CD4-positive, alpha-beta memory T cell (primary cell): ENCODE measurements around the gene GNB1L. TPM values are rescaled to one million over a fixed set of nuclear protein-coding genes. Genes with fewer than 3 reads are reported as not detected.
"Not testable (repeated sequence)": the region's sequence is repeated elsewhere in the genome, so short reads cannot be mapped to it uniquely, and the experiment has no call there.

ENCODE experiments used
- CTCF ChIA-PET: fragments of 350-600 bp; sonication (Branson Sonifier 250); formaldehyde crosslinking; loops from one replicate; lab custom pipeline; 2021; ENCODE audit warnings: inconsistent platforms; ENCODE audit not compliant: partially characterized antibody; lab: Charles Lee
- POLR2A ChIA-PET: fragments of 350-600 bp; sonication (Branson Sonifier 250); formaldehyde crosslinking; loops from one replicate; lab custom pipeline; 2021; ENCODE audit not compliant: partially characterized antibody; lab: Charles Lee
- DNase-seq, 5 donors: peaks; one replicate each; pipeline versions ENCODE4 v3.0.0 to v3.0.0-alpha.2; 2020 to 2022; ENCODE audit warnings: mixed read lengths in 1 of 5
- H3K27ac ChIP-seq: one replicate; pipeline ENCODE4 v1.7.0; 2013; ENCODE audit warnings: low read depth, low read length
- H3K27me3 ChIP-seq: 2 replicates; pipeline ENCODE4 v1.7.0; 2013; ENCODE audit warnings: mild to moderate bottlenecking, low read length, moderate library complexity; ENCODE audit not compliant: insufficient read depth
- H3K36me3 ChIP-seq: 2 replicates; pipeline ENCODE4 v1.7.0; 2013; ENCODE audit warnings: mild to moderate bottlenecking, low read length, moderate library complexity; ENCODE audit not compliant: insufficient read depth
- H3K4me1 ChIP-seq: 2 replicates; pipeline ENCODE4 v1.7.0; 2013; ENCODE audit warnings: mild to moderate bottlenecking, low read length, moderate library complexity; ENCODE audit not compliant: insufficient read depth
- H3K4me3 ChIP-seq, 2 donors: one replicate each; pipeline ENCODE4 v1.7.0; 2013; ENCODE audit warnings: low read length in 2 of 2, mild to moderate bottlenecking in 1 of 2
- H3K9me3 ChIP-seq, 2 donors: one replicate each; pipeline ENCODE4 v1.7.0; 2013; ENCODE audit warnings: low read length in 2 of 2, control low read depth in 1 of 2; ENCODE audit not compliant: control insufficient read depth in 1 of 2
- H3K27ac Mint-ChIP-seq, 7 donors: one replicate each; pipeline ENCODE4 v1.8.0; 2020 to 2021; ENCODE audit warnings: mixed read lengths in 7 of 7, mild to moderate bottlenecking in 6 of 7, inconsistent platforms in 3 of 7, moderate library complexity in 3 of 7
- H3K27me3 Mint-ChIP-seq, 2 donors: one replicate each; pipeline ENCODE4 v1.8.0; 2020 to 2021; ENCODE audit warnings: mixed read lengths in 2 of 2
- H3K36me3 Mint-ChIP-seq, 2 donors: one replicate each; pipeline ENCODE4 v1.8.0; 2020 to 2021; ENCODE audit warnings: mixed read lengths in 2 of 2, inconsistent platforms in 1 of 2, mild to moderate bottlenecking in 1 of 2
- H3K4me1 Mint-ChIP-seq, 4 donors: one replicate each; pipeline ENCODE4 v1.8.0; 2020 to 2021; ENCODE audit warnings: mixed read lengths in 4 of 4, mild to moderate bottlenecking in 1 of 4
- H3K4me3 Mint-ChIP-seq, 8 donors: one replicate each; pipeline ENCODE4 v1.8.0; 2020 to 2021; ENCODE audit warnings: mixed read lengths in 8 of 8, mild to moderate bottlenecking in 7 of 8, moderate library complexity in 6 of 8, inconsistent platforms in 3 of 8
- H3K9me3 Mint-ChIP-seq, 8 donors: one replicate each; pipeline ENCODE4 v1.8.0; 2020 to 2021; ENCODE audit warnings: mixed read lengths in 8 of 8, mild to moderate bottlenecking in 5 of 8, inconsistent platforms in 3 of 8, moderate library complexity in 1 of 8
- intact Hi-C: fragments of 100-400 bp; cut with micrococcal nuclease; formaldehyde crosslinking; loops from one replicate; pipeline ENCODE4 v1.15.1; 2023
- polyA plus RNA-seq, 2 donors: library from polyadenylated mRNA; unstranded; fragments of 300-500 nt; fragmentation: Illumina TruSeq; gene quantifications; one replicate each; pipeline ENCODE4 v1.2.3, GENCODE V29; 2021
- total RNA-seq, 2 experiments: library from RNA; stranded (reverse); gene quantifications; one replicate each; pipeline ENCODE4 v1.2.3, GENCODE V29; 2021

The GNB1L gene
- total and polyA plus RNA-seq, 4 experiments from 2014 or later, result 7.9 to 14.6 (median 10.7) TPM

- CTCF ChIA-PET, result interaction anchor here (2.2 kb wide), 1 partner anchor 116 kb away, joined by 5 read pairs; no protein-coding TSS in a partner anchor
- H3K4me3 ChIP-seq, result no peak overlapping the region
- H3K27me3 ChIP-seq, result no peaks in the 10 kb centered on the region
- H3K27ac Mint-ChIP-seq, result no peak overlapping the region
- peaks cover 0 to 2% (median 0%) of the 10 kb centered on the region in 4 donors for H3K4me1 Mint-ChIP-seq
- intact Hi-C loops, result no loop called here
- no peaks in the 10 kb centered on the region for H3K27me3 Mint-ChIP-seq
- DNase-seq, result no peak
- H3K4me3 Mint-ChIP-seq, result no peak overlapping the region
- no peaks in the 10 kb centered on the region for H3K36me3 ChIP-seq
- H3K9me3 Mint-ChIP-seq, result peaks cover 2 to 28% (median 17%) of the 10 kb centered on the region in 8 donors
- POLR2A ChIA-PET, result no interaction called here
- H3K9me3 ChIP-seq, result no peaks in the 10 kb centered on the region
- no peaks in the 10 kb centered on the region for H3K4me1 ChIP-seq
- no peak overlapping the region for H3K27ac ChIP-seq
- H3K36me3 Mint-ChIP-seq, result peaks cover 48 to 54% of the 10 kb centered on the region in 2 donors
Observed at GRCh38 chr22:19793661-19794310, 60.9 kb downstream of the GNB1L start.

GRCh38 chr22:19793161-19793560, 61.5 kb downstream of the GNB1L start:
- ChIA-PET CTCF (interaction anchor here (2.2 kb wide), 1 partner anchor 117 kb away, joined by 5 read pairs; no protein-coding TSS in a partner anchor), POLR2A (no interaction called here)
- peaks cover 0 to 2% (median 0%) of the 10 kb centered on the region in 4 donors for H3K4me1 Mint-ChIP-seq
- no peaks in the 10 kb centered on the region for H3K9me3 ChIP-seq
- peak overlapping the region in 1 of 7 donors; percentile 2 for H3K27ac Mint-ChIP-seq
- peaks cover 2 to 28% (median 17%) of the 10 kb centered on the region in 8 donors for H3K9me3 Mint-ChIP-seq
- DNase-seq, result no peak
- intact Hi-C loops, result no loop called here
- peaks cover 48 to 54% of the 10 kb centered on the region in 2 donors for H3K36me3 Mint-ChIP-seq
- no peak overlapping the region for H3K4me3 Mint-ChIP-seq
- no peak overlapping the region for H3K4me3 ChIP-seq
- no peaks in the 10 kb centered on the region for H3K27me3 ChIP-seq
- H3K4me1 ChIP-seq, result no peaks in the 10 kb centered on the region
- no peak overlapping the region for H3K27ac ChIP-seq
- H3K27me3 Mint-ChIP-seq, result no peaks in the 10 kb centered on the region
- no peaks in the 10 kb centered on the region for H3K36me3 ChIP-seq

- H3K27me3 ChIP-seq, DNase-seq, H3K4me1 Mint-ChIP-seq, H3K9me3 ChIP-seq, H3K27ac Mint-ChIP-seq, H3K4me3 Mint-ChIP-seq, H3K27ac ChIP-seq, POLR2A ChIA-PET, H3K36me3 ChIP-seq, intact Hi-C loops, H3K4me1 ChIP-seq, H3K4me3 ChIP-seq, H3K27me3 Mint-ChIP-seq: not testable (repeated sequence)
- peaks cover 2 to 28% (median 17%) of the 10 kb centered on the region in 8 donors for H3K9me3 Mint-ChIP-seq
- peaks cover 52 to 58% of the 10 kb centered on the region in 2 donors for H3K36me3 Mint-ChIP-seq
- CTCF ChIA-PET, result interaction anchor here (2.2 kb wide), 1 partner anchor 118 kb away, joined by 5 read pairs; no protein-coding TSS in a partner anchor
Observed at GRCh38 chr22:19792383-19792896, 62.2 kb downstream of the GNB1L start.

GRCh38 chr22:19791894-19792293, 62.8 kb downstream of the GNB1L start:
- no peaks in the 10 kb centered on the region for H3K27me3 ChIP-seq
- Mint-ChIP-seq H3K27ac (no peak overlapping the region), H3K4me3 (no peak overlapping the region), H3K9me3 (peaks cover 2 to 28% (median 17%) of the 10 kb centered on the region in 8 donors), H3K4me1 (peaks cover 0 to 2% (median 0%) of the 10 kb centered on the region in 4 donors), H3K36me3 (peaks cover 52 to 58% of the 10 kb centered on the region in 2 donors), H3K27me3 (peaks cover 0 to 1% of the 10 kb centered on the region in 2 donors)
- intact Hi-C loops, result no loop called here
- no peak for DNase-seq
- no peaks in the 10 kb centered on the region for H3K36me3 ChIP-seq
- no peak overlapping the region for H3K4me3 ChIP-seq
- H3K9me3 ChIP-seq, result no peaks in the 10 kb centered on the region
- H3K4me1 ChIP-seq, result no peaks in the 10 kb centered on the region
- ChIA-PET CTCF (interaction anchor here (2.2 kb wide), 1 partner anchor 118 kb away, joined by 5 read pairs; no protein-coding TSS in a partner anchor), POLR2A (no interaction called here)
- H3K27ac ChIP-seq, result no peak overlapping the region

- no peaks in the 10 kb centered on the region for H3K36me3 ChIP-seq
- H3K27ac ChIP-seq, result no peak overlapping the region
- H3K4me3 ChIP-seq, result no peak overlapping the region
- no peaks in the 10 kb centered on the region for H3K27me3 ChIP-seq
- POLR2A ChIA-PET, result no interaction called here
- CTCF ChIA-PET, result interaction anchor here (2.1 to 2.2 kb wide), 2 partner anchors 61 to 119 kb away, joined by 5 to 8 read pairs; no protein-coding TSS in a partner anchor
- no peak for DNase-seq
- peaks cover 2 to 28% (median 17%) of the 10 kb centered on the region in 8 donors for H3K9me3 Mint-ChIP-seq
- no peak overlapping the region for H3K4me3 Mint-ChIP-seq
- peaks cover 0 to 2% (median 0%) of the 10 kb centered on the region in 4 donors for H3K4me1 Mint-ChIP-seq
- H3K27me3 Mint-ChIP-seq, result peaks cover 0 to 1% of the 10 kb centered on the region in 2 donors
- no peaks in the 10 kb centered on the region for H3K9me3 ChIP-seq
- intact Hi-C loops, result no loop called here
- no peak overlapping the region for H3K27ac Mint-ChIP-seq
- H3K4me1 ChIP-seq, result no peaks in the 10 kb centered on the region
- H3K36me3 Mint-ChIP-seq, result peaks cover 53 to 58% of the 10 kb centered on the region in 2 donors
Observed at GRCh38 chr22:19791243-19791642, 63.4 kb downstream of the GNB1L start.

GRCh38 chr22:19789828-19790227, 64.8 kb downstream of the GNB1L start:
- Histone ChIP-seq H3K27me3 (no peaks in the 10 kb centered on the region), H3K36me3 (no peaks in the 10 kb centered on the region), H3K4me3 (no peak overlapping the region), H3K9me3 (no peaks in the 10 kb centered on the region), H3K4me1 (no peaks in the 10 kb centered on the region), H3K27ac (no peak overlapping the region)
- ChIA-PET POLR2A (no interaction called here), CTCF (interaction anchor here (2.1 kb wide), 1 partner anchor 59 kb away, joined by 8 read pairs; no protein-coding TSS in a partner anchor)
- H3K9me3 Mint-ChIP-seq, result peaks cover 2 to 28% (median 17%) of the 10 kb centered on the region in 8 donors
- no peak for DNase-seq
- H3K36me3 Mint-ChIP-seq, result peaks cover 45 to 57% of the 10 kb centered on the region in 2 donors
- no peak overlapping the region for H3K27ac Mint-ChIP-seq
- no peak overlapping the region for H3K4me3 Mint-ChIP-seq
- H3K4me1 Mint-ChIP-seq, result no peaks in the 10 kb centered on the region
- peaks cover 0 to 1% of the 10 kb centered on the region in 2 donors for H3K27me3 Mint-ChIP-seq
- intact Hi-C loops, result no loop called here

GRCh38 chr22:19789406-19789805, 65.3 kb downstream of the GNB1L start:
- CTCF ChIA-PET, result interaction anchor here (2.1 kb wide), 1 partner anchor 59 kb away, joined by 8 read pairs; no protein-coding TSS in a partner anchor
- no peaks in the 10 kb centered on the region for H3K36me3 ChIP-seq
- H3K36me3 Mint-ChIP-seq, result peaks cover 44 to 54% of the 10 kb centered on the region in 2 donors
- no peaks in the 10 kb centered on the region for H3K4me1 ChIP-seq
- no peaks in the 10 kb centered on the region for H3K27me3 ChIP-seq
- POLR2A ChIA-PET, result no interaction called here
- H3K27ac Mint-ChIP-seq, result no peak overlapping the region
- H3K9me3 Mint-ChIP-seq, result peaks cover 2 to 25% (median 17%) of the 10 kb centered on the region in 8 donors
- H3K27ac ChIP-seq, result no peak overlapping the region
- H3K9me3 ChIP-seq, result no peaks in the 10 kb centered on the region
- no peak overlapping the region for H3K4me3 ChIP-seq
- peaks cover 0 to 1% of the 10 kb centered on the region in 2 donors for H3K27me3 Mint-ChIP-seq
- no peak for DNase-seq
- H3K4me1 Mint-ChIP-seq, result no peaks in the 10 kb centered on the region
- intact Hi-C loops, result no loop called here
- no peak overlapping the region for H3K4me3 Mint-ChIP-seq
